ENCODE measurements around the gene ALCAM.
"Not testable (repeated sequence)": the region's sequence is repeated elsewhere in the genome, so short reads cannot be mapped to it uniquely, and the experiment has no call there.

ALCAM gene

GRCh38 chr3:105593315-105593714 lies 226.6 kb downstream of the ALCAM start:
- TF ChIP-seq CTCF (IDR thresholded peaks at IDR 0.05; ENCODE audit: insufficient read depth, low read length, poor library complexity, severe bottlenecking) = no peak
- H3K27me3 ChIP-seq (replicated peaks; ENCODE audit: control insufficient read depth, insufficient read depth, low read length) = no peaks in the 10 kb centered on the region
- no peak for DNase-seq (ENCODE audit: extremely low read depth, insufficient read length)
- no peaks in the 10 kb centered on the region for H3K36me3 ChIP-seq (ENCODE audit: control insufficient read depth, insufficient read depth, low read length)
- H3K4me3 ChIP-seq (replicated peaks; ENCODE audit: low read depth, low read length) = no peak overlapping the region

GRCh38 chr3:105594219-105594618 lies 227.5 kb downstream of the ALCAM start:
- no peak for DNase-seq (ENCODE audit: extremely low read depth, insufficient read length)
- no peaks in the 10 kb centered on the region for H3K36me3 ChIP-seq (ENCODE audit: control insufficient read depth, insufficient read depth, low read length)

DNA sequence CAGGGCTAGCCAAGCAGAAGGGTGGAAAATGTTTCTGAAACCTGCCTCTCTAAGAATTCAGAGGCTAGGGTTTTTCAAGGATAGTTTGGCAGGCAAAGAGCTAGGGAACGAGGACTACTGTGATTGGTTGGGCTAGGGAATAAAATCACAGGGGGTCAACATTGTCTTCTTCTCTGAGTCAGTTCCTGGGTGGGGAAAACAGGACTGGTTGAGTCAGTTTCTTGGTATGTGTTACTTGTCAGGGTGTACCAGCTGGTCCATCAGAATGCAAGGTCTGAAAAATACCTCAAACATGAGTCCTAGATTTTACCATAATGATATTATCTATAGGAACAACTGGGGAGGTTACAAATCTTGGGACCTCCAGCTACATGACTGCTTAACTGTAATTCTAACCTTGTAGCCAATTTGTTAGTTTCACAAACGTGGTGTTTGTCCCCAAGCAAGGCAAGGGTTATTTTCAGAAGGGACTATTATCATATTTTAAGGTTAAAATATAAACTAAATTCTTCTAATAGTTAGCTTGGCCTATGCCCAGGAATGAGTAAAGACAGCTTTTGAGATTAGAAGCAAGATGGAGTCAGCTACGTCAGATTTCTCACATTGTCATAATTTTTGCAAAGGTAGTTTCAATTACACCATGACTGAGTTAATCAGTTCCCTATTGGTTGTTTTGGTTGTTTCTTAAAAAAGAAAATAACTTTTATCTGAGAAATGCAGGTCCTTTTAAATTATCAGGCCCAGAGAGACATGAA lies 231.5 kb downstream of the ALCAM start:
- H3K27me3 ChIP-seq (replicated peaks; ENCODE audit: control insufficient read depth, insufficient read depth, low read length) = no peaks in the 10 kb centered on the region
- TF ChIP-seq CTCF (IDR thresholded peaks at IDR 0.05; ENCODE audit: insufficient read depth, low read length, poor library complexity, severe bottlenecking) = no peak
- no peaks in the 10 kb centered on the region for H3K36me3 ChIP-seq (ENCODE audit: control insufficient read depth, insufficient read depth, low read length)
- no peak overlapping the region for H3K4me3 ChIP-seq (replicated peaks; ENCODE audit: low read depth, low read length)
- DNase-seq (ENCODE audit: extremely low read depth, insufficient read length) = no peak

More at GRCh38 chr3:105594219-105594618, 227.5 kb downstream of the ALCAM start:
- Histone ChIP-seq H3K4me3 (replicated peaks; ENCODE audit: low read depth, low read length) (no peak overlapping the region), H3K27me3 (replicated peaks; ENCODE audit: control insufficient read depth, insufficient read depth, low read length) (no peaks in the 10 kb centered on the region)
- no peak for TF ChIP-seq CTCF (IDR thresholded peaks at IDR 0.05; ENCODE audit: insufficient read depth, low read length, poor library complexity, severe bottlenecking)

GRCh38 chr3:105599350-105599749 lies 232.6 kb downstream of the ALCAM start:
- no peak for TF ChIP-seq CTCF (IDR thresholded peaks at IDR 0.05; ENCODE audit: insufficient read depth, low read length, poor library complexity, severe bottlenecking)
- no peaks in the 10 kb centered on the region for H3K27me3 ChIP-seq (replicated peaks; ENCODE audit: control insufficient read depth, insufficient read depth, low read length)
- H3K36me3 ChIP-seq (ENCODE audit: control insufficient read depth, insufficient read depth, low read length) = no peaks in the 10 kb centered on the region
- no peak overlapping the region for H3K4me3 ChIP-seq (replicated peaks; ENCODE audit: low read depth, low read length)
- DNase-seq (ENCODE audit: extremely low read depth, insufficient read length) = no peak

DNA sequence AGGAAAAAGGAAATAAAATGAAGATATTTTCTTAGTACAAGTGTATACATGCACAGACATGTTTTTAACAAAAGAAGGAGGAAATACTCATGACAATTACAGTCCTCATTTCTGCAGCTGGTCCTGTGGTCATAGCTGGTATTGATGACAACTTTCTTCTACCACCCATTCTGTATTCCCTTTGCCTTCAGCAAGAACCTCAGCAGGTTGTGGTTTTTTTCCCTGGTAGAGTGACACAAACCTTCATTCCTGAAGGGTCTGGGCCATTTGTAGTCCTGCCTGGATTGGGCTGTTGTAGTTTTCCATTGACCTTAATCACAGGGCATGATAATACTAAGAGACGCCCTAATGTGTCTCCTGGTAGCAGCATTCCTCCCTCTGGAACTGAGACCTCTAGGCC lies 235.0 kb downstream of the ALCAM start:
- not testable (repeated sequence) for H3K36me3 ChIP-seq (ENCODE audit: control insufficient read depth, insufficient read depth, low read length); DNase-seq (ENCODE audit: extremely low read depth, insufficient read length); H3K27me3 ChIP-seq (replicated peaks; ENCODE audit: control insufficient read depth, insufficient read depth, low read length); H3K4me3 ChIP-seq (replicated peaks; ENCODE audit: low read depth, low read length)

- H3K4me3 ChIP-seq (replicated peaks; ENCODE audit: low read depth, low read length); DNase-seq (ENCODE audit: extremely low read depth, insufficient read length); H3K36me3 ChIP-seq (ENCODE audit: control insufficient read depth, insufficient read depth, low read length): not testable (repeated sequence)
These were observed 235.6 kb downstream of the ALCAM start for GRCh38 chr3:105602286-105602685.

DNA sequence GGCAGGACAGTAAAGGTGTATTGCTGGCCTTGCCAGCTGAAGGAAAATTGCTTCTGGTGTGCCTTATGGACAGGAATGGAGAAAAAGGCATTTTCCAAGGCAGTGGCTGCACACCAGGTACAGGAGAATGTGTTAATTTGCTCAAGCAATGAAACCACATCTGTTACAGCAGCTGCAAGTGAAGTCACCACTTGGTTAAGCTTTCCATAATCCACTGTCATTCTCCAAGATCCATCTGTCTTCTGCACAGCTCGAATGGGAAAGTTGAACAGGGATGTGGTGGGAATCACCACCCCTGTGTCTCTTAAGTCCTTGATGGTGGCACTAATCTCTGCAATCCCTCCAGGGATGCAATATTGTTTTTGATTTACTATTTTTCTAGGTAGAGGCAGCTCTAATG lies 236.8 kb downstream of the ALCAM start:
- not testable (repeated sequence) for H3K27me3 ChIP-seq (replicated peaks; ENCODE audit: control insufficient read depth, insufficient read depth, low read length); H3K4me3 ChIP-seq (replicated peaks; ENCODE audit: low read depth, low read length); DNase-seq (ENCODE audit: extremely low read depth, insufficient read length); H3K36me3 ChIP-seq (ENCODE audit: control insufficient read depth, insufficient read depth, low read length)

More at GRCh38 chr3:105602286-105602685, 235.6 kb downstream of the ALCAM start:
- not testable (repeated sequence) for H3K27me3 ChIP-seq (replicated peaks; ENCODE audit: control insufficient read depth, insufficient read depth, low read length)

All from GM06990 (cell line).